GM21381 (cell line): ENCODE measurements around the gene EML6.

Source experiments
- ATAC-seq: cut with Tn5 transposase; IDR thresholded peaks from one replicate; pipeline ENCODE4 v1.9.1; 2021; ENCODE audit warnings: mild to moderate bottlenecking, moderate library complexity; ENCODE audit not compliant: unreplicated experiment

Gene EML6

GRCh38 chr2:55012672-55013484 lies 289.4 kb downstream of the EML6 start:
- no peak for ATAC-seq

- no peak for ATAC-seq
Measured at GRCh38 chr2:55013936-55014335, 290.5 kb downstream of the EML6 start.

GRCh38 chr2:55014962-55015939 lies 291.8 kb downstream of the EML6 start:
- no peak for ATAC-seq

- no peak for ATAC-seq
Measured at GRCh38 chr2:55017428-55017827, 294.0 kb downstream of the EML6 start.

GRCh38 chr2:55017880-55018279 lies 294.4 kb downstream of the EML6 start:
- ATAC-seq: no peak

GRCh38 chr2:55018619-55019018 lies 295.2 kb downstream of the EML6 start:
- ATAC-seq: no peak

GRCh38 chr2:55019526-55020258 lies 296.2 kb downstream of the EML6 start:
- ATAC-seq: no peak
